SH-SY5Y (cell line): ENCODE results near the gene SCN1B.

Experiments
- GATA2 ChIP-seq: IDR thresholded peaks from 2 replicates; pipeline ENCODE4 v1.6.1; 2011; ENCODE audit warnings: mild to moderate bottlenecking, low read depth, low read length
- GATA3 ChIP-seq: IDR thresholded peaks from 2 replicates; pipeline ENCODE4 v1.6.1; 2011; ENCODE audit warnings: low read depth, mild to moderate bottlenecking, low read length, moderate library complexity

DNA sequence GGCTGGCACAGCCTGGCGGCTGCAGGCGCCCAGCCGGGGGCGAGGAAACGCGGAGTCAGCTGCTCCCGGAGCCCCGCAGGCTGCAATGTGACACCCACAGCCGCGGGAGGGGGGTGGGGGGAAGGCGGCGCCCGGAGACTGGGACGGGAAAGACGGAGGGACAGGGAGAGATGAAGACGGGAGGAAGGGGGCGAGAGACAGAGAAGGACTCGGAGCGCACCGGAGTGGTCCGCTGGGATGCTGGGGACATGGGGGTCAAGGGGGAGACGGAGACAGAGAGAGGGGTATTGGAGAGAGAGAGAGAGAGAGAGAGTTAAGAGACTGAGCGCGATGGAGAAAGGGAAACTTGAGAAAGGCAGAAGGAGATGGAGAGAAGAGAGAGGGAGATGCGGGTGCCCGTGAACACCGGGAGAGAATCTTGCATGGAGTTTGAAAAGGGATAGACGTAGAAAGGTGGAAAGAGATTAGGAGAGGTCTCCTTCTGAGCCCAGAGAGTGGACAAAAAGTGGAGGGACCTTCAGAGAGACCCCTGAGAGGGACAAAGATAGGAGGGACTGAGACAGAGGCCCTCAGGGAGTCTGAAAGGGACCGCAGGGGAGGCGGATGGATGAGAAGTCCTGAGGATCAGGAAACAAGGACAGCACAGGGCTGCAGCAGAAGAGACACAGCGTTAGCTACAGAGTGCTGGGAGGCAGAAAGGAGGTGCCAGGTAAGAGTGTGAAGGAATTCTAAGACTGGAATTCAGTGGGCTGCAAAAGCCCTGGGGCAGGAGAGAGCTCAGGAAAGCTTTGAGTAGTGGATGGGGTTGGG is 1.0 kb downstream of the SCN1B start:
- TF ChIP-seq GATA2, result no peak
- no peak for TF ChIP-seq GATA3
